D341Med (cell line): Measurements from ENCODE around the gene KRTAP26-1.

Source experiments
- DNase-seq: peaks from one replicate; pipeline ENCODE4 v3.0.0; 2012; ENCODE audit warnings: low spot score

The KRTAP26-1 gene, protein sequence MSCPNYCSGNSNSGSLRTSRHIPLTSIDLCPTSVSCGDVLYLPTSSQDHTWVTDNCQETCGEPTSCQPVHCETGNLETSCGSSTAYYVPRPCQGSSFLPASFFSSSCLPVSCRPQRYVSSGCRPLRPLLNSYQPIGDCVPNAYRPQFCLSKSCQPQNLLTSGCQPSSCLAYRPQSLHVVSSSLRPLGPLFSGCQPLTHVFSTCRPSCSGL

DNA sequence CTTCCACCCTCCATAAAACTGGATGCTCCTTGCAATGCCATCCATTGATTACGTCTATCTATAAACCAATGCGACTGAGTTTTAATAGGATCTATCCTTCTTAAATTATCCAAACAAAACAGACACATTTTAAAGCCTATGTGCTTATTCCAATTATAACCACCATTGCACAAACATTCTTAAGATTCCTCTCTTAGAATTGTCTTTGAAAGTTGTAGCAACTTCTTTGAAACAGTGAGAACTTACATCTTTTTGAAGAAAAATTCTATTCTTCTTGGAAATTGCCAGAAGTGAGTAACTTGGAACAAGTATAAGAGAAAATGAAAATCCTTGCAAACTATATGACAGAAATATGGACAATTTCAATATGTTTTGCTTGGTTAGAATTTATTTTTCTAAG lies at the start of gene KRTAP26-1:
KRTAP26-1 (minus strand) TSS at position 101 of the 400 bp plus-strand sequence. CDS start 280 bp downstream, outside the sequence.
- no peak for DNase-seq

DNA sequence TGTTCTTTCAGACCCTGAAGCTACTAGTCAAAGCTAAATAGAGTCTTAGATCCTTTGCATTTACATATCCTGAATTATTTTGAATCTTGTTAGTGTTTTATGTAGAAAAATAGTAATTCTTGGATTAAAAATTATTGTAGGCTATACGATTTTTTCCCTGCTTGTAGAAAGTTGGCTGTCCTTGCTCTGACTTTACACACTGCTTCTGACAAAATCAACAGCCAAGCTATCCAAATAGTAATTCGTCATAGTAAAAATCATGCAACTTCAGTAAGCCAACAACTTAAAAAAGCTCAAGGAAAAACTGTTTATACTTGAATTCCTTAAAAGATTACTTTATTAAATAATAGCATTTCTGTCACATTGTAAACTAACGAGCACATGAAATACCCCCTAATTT lies 35.8 kb upstream of the KRTAP26-1 start:
- no peak for DNase-seq

DNA sequence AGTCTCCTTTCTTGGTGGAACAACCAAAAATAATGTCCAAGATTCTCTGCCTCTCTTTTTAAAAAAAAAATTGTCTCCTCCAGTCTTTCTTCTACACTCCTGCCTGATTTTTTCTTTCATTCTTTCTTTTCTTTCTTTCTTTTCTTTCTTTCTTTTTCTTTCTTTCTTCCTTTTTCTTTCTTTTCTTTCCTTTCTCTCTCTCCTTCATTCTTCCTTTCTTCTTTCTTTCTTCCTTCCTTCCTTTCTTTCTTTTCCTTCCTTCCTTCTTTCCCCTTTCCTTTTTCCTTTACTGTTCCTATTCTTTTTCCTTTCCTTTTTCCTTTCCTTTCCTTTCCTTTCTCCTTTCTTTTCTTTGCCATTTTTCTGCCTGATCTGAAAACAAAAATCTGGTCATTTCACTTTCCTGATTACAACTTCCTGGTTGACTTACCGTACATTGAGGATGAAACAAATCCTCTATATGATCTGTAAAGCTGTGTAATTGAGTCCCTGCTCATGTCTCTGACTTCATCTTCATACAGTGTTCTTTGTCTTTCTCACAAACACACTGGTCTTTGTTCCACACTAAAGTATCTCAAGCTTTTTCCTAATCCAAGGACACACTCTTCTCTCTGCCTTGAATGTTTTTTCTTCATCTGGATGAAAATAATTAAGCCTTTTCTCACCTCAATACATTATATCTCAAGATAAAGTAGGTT lies 34.3 kb upstream of the KRTAP26-1 start:
- no peak for DNase-seq

DNA sequence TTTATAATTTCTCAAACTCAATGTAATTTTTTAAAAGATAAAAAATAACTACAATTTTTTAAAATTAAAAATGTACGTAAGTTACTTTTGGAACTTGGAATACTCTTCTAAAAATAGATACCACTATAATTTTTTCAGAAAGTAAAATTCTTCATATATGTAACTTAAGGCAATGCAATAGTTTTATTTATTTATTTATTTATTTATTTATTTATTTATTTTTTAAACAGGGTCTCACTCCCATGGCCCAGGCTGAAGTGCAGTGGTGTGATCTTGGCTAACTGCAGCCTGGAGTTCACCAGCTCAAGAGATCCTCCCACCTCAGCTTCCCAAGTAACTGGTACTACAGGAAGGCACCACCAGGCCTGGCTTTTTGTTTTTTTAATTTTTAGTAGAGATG lies 31.4 kb upstream of the KRTAP26-1 start:
- no peak for DNase-seq

DNA sequence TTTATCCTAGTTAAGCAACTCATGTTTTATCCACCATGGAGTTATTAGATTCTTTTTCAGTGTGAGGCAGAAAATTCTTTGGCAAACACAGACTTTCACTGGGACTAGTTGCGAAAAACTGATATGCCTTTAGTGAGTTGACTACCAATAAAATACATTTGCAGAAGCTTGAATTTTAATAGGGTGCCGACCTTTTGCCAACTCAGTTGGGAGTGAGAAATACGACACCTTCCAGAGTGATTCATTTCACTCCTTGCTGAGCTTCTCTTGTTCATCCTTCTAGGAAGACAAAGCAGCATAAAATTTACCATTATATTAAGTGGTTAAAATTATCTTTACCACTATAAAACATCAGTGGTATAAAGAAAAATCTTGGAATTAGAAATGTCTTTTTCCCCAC lies 29.5 kb upstream of the KRTAP26-1 start:
- DNase-seq: no peak

DNA sequence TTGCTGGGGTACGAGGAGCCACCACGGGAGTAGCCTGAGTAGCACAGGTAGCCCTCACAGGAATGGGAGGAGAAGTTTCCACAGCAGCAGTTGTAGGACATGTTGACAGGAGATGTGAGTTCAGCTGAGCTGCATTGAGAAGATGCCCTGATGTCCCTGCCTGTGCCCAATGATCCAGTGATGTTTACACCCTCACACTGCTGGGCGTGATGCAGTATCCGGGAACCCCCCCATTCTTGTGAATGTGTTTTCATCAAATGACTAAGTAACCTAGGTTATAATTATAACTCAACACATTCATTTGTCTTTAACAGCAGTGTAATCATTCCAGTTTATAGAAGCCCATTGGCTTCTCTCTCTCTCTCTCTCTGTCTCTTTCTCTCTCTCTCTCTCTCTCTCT lies 28.4 kb upstream of the KRTAP26-1 start, which contains the start of gene KRTAP23-1:
KRTAP23-1 (minus strand) TSS at position 101 of the 400 bp plus-strand sequence; CDS start at position 101, 0 bp downstream.
- DNase-seq: no peak

DNA sequence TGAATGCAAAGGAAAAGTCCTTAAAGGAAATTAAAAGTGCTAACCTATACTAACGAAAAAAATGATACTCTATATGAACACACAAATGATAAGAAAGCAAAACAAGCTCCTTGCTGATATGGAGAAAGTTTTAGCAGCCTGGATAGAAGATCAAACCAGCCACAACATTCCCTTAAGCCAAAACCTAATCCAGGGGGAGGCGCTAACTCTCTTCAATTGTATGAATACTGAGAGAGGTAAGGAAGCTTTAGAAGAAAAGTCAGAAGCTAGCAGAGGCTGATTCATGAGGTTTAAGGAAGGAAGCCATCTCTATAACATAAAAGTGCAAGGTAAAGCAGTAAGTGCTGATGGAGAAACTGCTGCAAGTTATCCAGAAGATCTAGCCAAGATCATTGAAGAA lies 24.9 kb upstream of the KRTAP26-1 start:
- no peak for DNase-seq

DNA sequence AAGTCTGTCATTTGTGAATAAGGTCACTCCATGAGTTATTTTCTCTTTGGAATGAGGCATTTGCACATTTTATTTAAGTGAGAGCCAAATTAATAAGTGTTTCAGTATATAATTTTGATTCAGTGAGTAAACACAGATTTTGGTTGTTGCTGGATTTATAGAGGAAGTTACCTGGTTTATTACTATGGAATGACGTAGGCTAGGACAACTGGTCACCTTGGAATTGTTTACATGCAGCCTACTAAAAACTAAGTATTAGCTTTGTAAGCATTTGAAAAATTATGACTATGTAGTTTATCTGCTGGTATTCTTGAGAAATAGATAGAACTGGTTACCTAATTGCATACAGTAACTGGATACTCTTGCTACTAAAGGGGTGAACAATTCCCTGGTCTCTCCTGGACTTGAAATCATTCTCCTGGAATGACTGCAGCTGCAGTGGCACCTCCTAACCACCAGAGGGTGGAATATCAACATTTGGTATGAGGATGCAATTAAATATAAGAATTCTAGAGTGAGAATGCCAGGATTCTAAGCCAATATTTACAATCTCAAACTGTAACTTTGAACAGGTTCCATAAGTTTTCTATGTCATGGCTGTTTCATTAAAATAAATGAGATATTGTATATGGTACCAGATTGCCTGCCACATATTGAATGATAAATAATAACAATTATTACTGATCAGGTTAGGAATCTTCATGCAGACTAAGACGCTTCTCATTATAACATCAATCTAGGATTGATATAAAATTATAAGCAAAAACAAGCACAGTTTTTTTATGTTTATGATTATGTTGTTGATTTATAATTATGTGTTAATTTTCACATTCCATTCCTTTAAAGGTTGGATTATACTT lies 20.8 kb upstream of the KRTAP26-1 start:
- peak; percentile 58 for DNase-seq

DNA sequence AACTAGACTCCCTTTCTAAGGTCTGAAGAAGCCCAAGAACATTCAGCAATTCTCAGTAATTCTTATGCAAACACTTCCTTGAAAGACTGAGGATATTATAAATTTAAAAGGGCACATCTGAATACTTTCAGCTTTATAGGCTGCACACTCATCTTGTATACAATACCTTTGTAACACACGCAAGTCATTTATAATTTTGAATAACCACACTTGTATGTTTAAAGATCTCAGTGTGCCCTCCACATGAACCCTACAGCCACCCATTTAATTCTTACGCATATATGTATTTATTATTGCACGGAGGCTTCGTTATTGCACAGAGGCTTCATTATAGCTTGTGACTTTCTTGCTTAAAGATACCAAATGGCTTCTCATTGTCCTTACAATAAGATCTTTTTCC lies 18.6 kb upstream of the KRTAP26-1 start:
- no peak for DNase-seq

DNA sequence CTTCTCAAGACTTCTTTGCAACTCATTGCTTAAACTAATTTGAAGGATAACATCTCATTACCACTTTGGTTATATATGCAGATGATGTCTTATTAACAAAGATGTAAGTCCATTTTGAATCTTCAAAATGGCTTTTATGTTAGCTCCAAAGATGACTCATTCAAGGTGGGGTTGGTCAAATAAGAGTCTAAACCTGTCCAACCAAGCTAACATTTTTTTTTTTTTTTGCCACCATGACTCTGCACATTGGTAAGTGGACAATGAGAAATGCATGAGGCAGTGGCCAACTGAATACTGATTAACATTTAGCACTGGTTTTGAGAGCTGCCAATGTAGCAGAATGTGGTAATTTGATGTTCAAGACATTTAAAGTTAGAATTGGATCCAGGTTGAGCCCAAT lies 17.7 kb upstream of the KRTAP26-1 start:
- no peak for DNase-seq

DNA sequence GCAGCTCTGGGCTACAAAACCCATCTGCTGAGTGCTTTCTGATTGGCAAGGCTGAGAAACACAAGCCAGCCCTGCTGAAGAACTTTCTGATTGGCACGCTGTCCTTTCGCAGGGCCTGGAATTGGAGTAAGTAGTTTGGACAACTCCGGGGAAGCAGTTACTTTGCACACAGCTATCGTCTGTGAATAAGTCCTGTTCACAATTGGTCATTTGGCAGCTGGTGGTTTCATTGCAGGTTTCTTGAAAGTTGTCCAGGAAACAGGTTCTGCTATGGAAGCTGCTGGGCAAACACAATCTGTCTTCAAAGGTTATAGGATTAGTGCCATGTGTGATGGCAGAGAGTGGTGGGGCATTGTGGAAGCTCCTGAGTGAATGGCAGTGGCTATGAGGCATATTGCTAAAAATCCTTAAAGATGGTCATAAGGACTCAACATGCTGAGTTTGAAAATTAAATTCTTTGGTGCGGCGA lies 17.2 kb upstream of the KRTAP26-1 start, which contains the start of gene KRTAP27-1:
KRTAP27-1 (minus strand) TSS at position 419 of the 469 bp plus-strand sequence; CDS start at position 393, 26 bp downstream.
- no peak for DNase-seq

DNA sequence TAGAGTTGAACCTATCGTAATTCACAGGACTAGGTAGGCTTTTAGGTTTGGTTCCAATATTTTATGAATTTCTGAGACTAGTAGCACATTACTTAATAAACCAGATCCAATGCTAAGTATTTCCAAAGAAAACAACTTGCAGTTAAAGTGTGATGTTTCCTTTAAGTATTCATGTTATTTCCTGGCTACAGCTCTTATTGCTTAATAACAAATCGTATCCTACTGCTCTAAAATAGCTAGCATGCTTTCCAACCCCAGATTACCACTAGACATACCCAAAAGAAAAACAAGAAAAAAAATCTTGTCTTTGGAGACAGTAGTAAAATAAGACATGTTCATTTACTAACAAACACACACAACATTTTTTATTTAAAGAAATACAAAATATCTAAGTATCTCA lies 16.5 kb upstream of the KRTAP26-1 start:
- no peak for DNase-seq

DNA sequence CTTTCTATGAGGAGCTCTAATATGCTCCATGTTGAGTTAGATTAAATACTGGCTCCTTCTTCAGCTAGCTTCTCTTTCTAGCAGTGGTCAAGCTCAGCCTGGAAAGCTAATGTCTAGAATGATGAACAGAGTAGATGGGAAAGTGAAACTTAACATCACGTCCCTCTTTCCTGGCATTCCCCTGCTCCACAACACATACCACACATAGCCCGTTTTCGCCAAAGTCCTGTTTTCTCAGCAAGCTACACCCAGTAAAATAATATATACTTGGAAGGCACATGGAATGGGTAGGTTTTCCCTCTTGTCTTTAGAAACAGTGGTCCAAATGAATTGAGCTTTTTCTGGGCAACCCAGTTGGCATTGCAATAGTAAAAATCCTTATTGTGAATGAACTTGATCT lies 13.6 kb upstream of the KRTAP26-1 start:
- no peak for DNase-seq

DNA sequence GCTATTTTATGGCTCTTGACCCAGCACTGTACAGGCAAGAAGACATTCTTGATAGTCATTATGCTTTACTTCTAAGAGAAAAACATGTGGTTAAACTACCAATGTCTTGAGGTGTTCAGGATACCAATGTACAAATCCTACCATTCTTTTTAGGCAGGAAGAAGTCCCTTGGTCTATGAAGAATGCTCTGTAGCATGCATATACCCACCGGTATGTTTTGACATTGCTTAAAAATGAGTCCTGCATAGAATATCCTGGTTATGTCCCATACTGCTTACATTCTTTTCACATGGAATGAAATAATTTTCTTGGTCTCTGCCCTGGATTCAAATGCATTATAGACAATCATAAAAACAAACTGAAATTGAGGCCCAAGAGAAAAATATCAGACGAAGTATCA lies 12.6 kb upstream of the KRTAP26-1 start:
- DNase-seq: no peak

DNA sequence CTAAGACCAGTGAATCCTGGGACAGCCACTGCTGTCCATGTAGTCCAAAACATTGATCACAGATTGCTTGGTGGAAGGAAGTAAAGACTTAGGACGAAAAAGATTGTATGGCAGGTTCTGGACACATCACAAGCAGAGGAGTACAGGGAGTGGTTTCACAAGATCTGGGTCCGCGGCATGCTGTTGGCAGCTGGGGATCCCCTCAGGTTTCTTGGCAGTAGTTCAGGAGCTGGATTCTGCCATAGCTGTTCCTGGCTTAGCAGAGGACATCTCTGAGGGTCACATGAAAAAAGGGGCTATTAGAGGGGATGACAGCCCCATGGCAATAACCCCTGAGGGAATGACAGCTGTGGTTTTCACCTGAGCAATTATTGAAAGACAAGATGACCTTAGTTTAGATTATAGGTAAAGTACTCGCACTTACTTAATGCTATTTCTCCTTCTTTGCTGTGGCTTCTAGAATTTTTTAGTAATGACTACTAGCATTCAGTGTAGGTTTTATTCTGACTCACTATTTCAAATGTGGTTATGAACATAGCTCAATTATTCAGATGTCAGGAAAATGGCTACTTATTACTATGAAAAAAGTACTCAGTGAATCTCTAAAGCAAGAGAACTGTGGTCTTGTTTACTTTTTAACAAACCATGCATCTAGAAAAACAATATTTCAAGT lies 9.2 kb upstream of the KRTAP26-1 start:
- DNase-seq: no peak

DNA sequence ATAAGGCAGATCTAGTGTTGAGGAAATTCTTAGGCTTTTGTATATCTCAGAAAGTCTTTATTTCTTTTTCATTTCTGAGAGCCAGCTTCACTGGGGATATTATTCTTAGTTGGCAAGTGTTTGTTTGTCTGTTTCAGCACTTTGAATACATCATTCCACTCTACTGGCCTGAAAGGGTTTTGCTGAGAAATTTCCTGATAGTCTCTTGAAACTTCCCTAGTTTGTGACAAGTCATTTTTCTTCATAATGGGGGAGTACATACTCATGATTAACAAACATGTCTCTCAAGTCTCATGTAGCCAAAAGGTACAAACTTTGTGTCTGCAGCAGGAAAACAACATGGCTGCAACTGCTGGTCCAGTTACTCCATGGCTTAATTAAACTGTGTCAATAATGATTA lies 6.3 kb upstream of the KRTAP26-1 start:
- no peak for DNase-seq

DNA sequence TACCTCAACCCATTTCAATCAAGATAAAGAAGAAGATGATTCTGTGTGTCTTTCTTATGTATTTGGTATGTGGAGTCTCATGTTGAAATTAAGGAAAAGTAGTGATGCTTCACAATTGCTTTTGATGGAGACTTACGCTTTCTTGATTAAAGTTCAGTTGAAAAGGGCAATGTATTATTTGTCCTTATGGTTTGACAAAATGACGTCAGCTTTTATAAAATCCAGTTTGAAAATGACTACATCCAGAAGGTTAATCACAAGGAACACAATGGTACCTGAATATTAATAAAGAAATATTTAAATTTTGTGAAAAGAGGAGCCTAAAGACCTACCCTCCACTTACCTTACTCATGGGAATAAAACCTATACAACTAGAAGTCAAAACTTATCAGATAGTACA lies 4.4 kb downstream of the KRTAP26-1 start:
- DNase-seq: no peak

DNA sequence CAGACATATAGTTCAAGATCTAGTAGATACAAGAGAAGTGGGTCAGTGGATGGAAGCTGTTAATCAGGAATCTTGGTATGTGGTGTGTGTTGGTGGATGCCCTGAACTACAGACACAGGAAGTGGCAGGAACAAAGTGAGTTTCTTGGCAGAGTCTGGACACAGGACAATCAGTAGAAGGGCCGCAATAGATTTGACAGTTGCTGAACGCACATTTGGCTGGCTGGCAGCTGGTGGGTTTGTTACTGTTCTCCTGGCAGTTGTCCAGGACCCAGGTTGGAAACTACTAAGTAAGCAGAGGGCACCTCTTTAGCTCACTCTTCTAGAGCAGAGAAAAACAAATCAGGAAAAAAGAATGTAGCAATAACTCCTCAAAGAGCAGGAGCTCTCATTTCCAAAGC lies 13.2 kb downstream of the KRTAP26-1 start:
- DNase-seq: no peak

DNA sequence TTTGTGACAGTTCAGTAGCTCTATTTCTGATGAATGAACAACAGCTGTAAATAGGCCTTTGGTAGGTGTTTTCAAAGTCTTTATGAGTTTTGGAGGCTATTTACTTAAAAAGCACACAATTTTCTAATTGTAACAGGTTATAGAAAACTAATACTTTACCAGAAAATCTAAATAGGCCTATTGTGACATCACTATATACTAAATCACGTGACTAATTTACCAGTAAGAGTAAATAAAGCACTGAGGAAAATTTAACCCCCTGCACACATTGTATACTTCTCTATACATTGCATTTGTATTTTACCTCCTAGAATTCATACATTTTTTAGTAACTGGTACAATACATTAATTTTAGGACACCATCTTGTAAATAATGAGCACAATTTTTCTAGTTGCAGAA lies 15.0 kb downstream of the KRTAP26-1 start:
- DNase-seq: no peak

DNA sequence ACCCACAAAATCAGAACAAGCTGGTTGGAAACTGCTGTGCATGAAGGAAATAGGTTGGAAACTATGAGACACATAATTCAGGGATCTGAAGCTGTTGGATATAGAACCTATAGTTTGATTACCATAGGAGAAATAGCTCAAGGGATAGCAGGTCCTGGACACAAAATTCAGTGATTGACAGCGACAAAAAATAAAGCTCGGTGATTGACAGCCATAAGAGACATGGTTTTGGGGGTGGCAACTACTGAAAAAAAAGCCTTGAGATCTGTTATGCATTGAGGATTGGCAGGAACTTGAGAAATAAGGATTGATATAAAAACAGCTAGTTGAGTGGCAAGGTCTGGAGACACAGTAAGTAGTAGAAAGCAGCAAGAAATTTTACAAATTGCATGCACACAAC lies 30.9 kb downstream of the KRTAP26-1 start, which contains the start of gene KRTAP25-1:
KRTAP25-1 (minus strand) TSS at position 300 of the 400 bp plus-strand sequence; CDS start at position 276, 24 bp downstream.
- no peak for DNase-seq

DNA sequence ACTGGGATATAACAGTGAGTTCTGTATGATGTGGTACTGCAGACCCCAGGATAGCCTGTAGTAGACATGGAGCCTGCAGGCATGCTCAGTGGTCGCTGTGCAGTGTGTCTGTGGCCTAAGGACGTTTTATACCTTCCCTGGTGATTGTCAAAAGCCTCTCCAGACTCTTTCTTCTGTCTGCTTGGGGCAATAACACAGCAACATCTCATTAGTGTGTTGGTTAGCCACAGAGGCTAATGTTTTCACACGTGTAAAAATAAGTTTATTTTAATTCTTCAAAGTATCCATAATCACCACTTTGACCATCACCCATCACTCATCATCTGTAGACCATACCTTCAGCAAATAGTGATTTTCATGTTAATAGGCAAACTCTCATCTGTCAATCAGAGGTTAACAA lies 37.3 kb downstream of the KRTAP26-1 start, which contains the start of gene KRTAP24-1:
KRTAP24-1 (minus strand) TSS at position 101 of the 400 bp plus-strand sequence; CDS start at position 83, 18 bp downstream.
- DNase-seq: no peak

DNA sequence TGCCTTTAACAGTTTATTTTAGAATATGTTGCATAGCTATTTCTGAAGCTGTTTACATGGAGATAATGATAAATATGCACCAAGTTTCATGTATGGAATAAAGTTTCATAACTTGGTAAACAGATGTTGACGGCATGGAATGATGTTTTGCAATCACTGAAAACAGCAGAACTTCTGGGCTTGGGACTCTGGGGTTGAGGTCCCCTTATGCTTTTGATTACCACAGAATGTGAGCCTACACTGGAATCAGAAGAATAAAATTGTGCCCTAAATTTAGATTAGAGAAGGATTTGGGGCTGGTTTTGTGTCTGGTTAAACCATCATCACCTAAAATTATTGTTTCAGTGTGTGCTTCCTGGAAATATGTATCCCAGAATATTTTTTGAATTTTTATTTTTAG lies 48.5 kb downstream of the KRTAP26-1 start:
- DNase-seq: no peak
